NB4 (cell line): ENCODE results near the gene BBS4.

Experiments
- CTCF ChIP-seq: IDR thresholded peaks from one replicate; pipeline ENCODE4 v1.5.1; 2012; ENCODE audit warnings: low read depth, low read length
- MYC ChIP-seq: IDR thresholded peaks from 2 replicates; pipeline ENCODE4 v1.6.1; 2011; ENCODE audit warnings: low read depth, low read length
- POLR2A ChIP-seq: IDR thresholded peaks from 2 replicates; pipeline ENCODE4 v1.6.1; 2011; ENCODE audit warnings: mild to moderate bottlenecking; ENCODE audit not compliant: insufficient read length; ENCODE audit errors: extremely low read depth

GRCh38 chr15:72682772-72683171 lies 3.2 kb upstream of the BBS4 start:
- TF ChIP-seq CTCF (no peak), POLR2A (no peak), MYC (no peak)
